NCI-H82 (cell line): ENCODE results near the gene IP6K1.
"Not testable (repeated sequence)": the region's sequence is repeated elsewhere in the genome, so short reads cannot be mapped to it uniquely, and the experiment has no call there.

Experiments used
- DNase-seq: peaks from one replicate; lab custom pipeline; 2025; lab: John Stamatoyannopoulos, UW

IP6K1 gene

GRCh38 chr3:49793486-49794085 is 7.2 kb upstream of the IP6K1 start:
- DNase-seq: no peak

GRCh38 chr3:49792371-49793150 is 6.2 kb upstream of the IP6K1 start:
- DNase-seq: no peak

GRCh38 chr3:49791571-49791970 is 5.2 kb upstream of the IP6K1 start:
- no peak for DNase-seq

GRCh38 chr3:49790626-49791411 is 4.5 kb upstream of the IP6K1 start:
- DNase-seq: no peak

- no peak for DNase-seq
These were observed 1.7 kb upstream of the IP6K1 start for GRCh38 chr3:49788056-49788455.

- no peak for DNase-seq
These were observed 1.2 kb upstream of the IP6K1 start for GRCh38 chr3:49787536-49787935.

- DNase-seq: no peak
These were observed 781 bp upstream of the IP6K1 start for GRCh38 chr3:49787182-49787464.

GRCh38 chr3:49785565-49786356 is 581 bp downstream of the IP6K1 start:
- peak; percentile 38 for DNase-seq

- DNase-seq: not testable (repeated sequence)
These were observed 4.1 kb downstream of the IP6K1 start for GRCh38 chr3:49782277-49782676.

GRCh38 chr3:49781415-49782199 is 4.7 kb downstream of the IP6K1 start:
- peak; percentile 68 for DNase-seq

GRCh38 chr3:49780975-49781365 is 5.4 kb downstream of the IP6K1 start:
- not testable (repeated sequence) for DNase-seq

GRCh38 chr3:49780080-49780974 is 6.0 kb downstream of the IP6K1 start:
- DNase-seq: no peak

- no peak for DNase-seq
These were observed 6.8 kb downstream of the IP6K1 start for GRCh38 chr3:49779358-49780079.

- not testable (repeated sequence) for DNase-seq
These were observed 10.2 kb downstream of the IP6K1 start for GRCh38 chr3:49776101-49776500.

GRCh38 chr3:49775538-49775937 is 10.8 kb downstream of the IP6K1 start:
- no peak for DNase-seq

- DNase-seq: no peak
These were observed 13.6 kb downstream of the IP6K1 start for GRCh38 chr3:49772703-49773102.

- no peak for DNase-seq
These were observed 14.9 kb downstream of the IP6K1 start for GRCh38 chr3:49771340-49771938.

- DNase-seq: no peak
These were observed 16.4 kb downstream of the IP6K1 start for GRCh38 chr3:49769926-49770325.

- no peak for DNase-seq
These were observed 16.9 kb downstream of the IP6K1 start for GRCh38 chr3:49769286-49769915.
